ENCODE measurements around the gene HYKK.
"Not testable (repeated sequence)": the region's sequence is repeated elsewhere in the genome, so short reads cannot be mapped to it uniquely, and the experiment has no call there.

The HYKK gene

GRCh38 chr15:78506971-78507830, at the start of gene HYKK:
HYKK (plus strand) TSS chr15:78507577; CDS start chr15:78513089, 5,512 bp downstream.
- peak; percentile 55 for DNase-seq

GRCh38 chr15:78460737-78461136, 46.6 kb upstream of the HYKK start:
- DNase-seq, result no peak

DNA sequence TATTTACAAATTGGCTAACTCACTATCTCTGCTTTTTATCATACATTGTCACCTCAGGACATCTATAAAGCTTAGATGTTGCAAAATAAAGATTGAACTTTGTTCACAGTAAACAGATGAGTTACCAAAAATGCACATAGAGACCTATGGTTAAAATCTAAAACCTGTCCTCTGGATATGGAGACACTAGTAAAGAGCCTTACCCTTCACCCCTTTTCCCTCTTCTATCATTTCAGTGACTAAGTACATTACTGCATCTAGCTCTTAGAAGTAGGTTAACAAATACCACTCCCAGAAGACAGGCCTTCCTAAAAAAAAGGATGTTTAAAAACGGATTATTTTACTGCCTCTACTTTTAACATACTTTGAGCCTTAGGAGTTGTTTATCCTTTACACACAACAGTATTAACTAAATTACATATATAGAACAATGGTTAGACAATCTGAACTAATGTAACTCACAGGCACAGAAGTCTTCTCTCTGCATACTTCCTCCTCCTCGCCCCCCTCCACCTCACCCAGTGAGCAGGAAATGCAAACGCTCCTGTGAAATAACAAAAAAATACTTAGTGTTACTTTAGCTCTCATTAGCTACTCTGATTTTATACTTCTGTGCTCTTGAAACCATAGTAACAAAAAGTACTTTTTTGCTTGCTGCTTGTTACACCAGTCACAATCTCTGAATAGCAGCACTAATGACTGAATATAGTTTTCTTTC, 46.0 kb upstream of the HYKK start:
- DNase-seq, result no peak

GRCh38 chr15:78469031-78469430, 38.3 kb upstream of the HYKK start:
- no peak for DNase-seq

DNA sequence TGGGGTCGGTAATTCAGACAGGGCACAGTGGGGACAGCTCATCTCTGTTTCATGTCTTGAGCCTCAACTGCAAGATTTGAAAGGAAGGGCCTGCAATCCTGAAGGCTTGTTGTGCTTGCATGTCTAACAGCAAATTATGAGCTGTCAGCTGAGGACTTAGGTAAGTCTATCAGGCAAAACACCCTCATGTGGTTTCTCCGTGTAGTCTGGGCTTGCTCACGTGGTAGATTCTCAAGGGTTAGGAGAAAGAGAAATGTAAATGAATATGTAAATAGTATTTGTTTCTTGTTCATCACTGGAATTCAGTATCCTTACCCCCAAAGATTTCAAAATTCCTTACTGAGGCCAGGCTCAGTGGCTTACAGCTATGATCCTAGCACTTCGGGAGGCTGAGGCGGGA, 30.1 kb upstream of the HYKK start:
- no peak for DNase-seq

- no peak for DNase-seq
These were observed 27.7 kb upstream of the HYKK start for GRCh38 chr15:78479650-78480049.

GRCh38 chr15:78481917-78482316, 25.5 kb upstream of the HYKK start:
- DNase-seq, result no peak

- DNase-seq, result no peak
These were observed 14.5 kb upstream of the HYKK start for GRCh38 chr15:78492872-78493271.

- no peak for DNase-seq
These were observed 5.5 kb upstream of the HYKK start for GRCh38 chr15:78501857-78502256.

GRCh38 chr15:78502641-78503040, 4.7 kb upstream of the HYKK start:
- no peak for DNase-seq

- no peak for DNase-seq
These were observed 419 bp downstream of the HYKK start for GRCh38 chr15:78507831-78508160.

- DNase-seq, result no peak
These were observed 895 bp downstream of the HYKK start for GRCh38 chr15:78508272-78508671.

DNA sequence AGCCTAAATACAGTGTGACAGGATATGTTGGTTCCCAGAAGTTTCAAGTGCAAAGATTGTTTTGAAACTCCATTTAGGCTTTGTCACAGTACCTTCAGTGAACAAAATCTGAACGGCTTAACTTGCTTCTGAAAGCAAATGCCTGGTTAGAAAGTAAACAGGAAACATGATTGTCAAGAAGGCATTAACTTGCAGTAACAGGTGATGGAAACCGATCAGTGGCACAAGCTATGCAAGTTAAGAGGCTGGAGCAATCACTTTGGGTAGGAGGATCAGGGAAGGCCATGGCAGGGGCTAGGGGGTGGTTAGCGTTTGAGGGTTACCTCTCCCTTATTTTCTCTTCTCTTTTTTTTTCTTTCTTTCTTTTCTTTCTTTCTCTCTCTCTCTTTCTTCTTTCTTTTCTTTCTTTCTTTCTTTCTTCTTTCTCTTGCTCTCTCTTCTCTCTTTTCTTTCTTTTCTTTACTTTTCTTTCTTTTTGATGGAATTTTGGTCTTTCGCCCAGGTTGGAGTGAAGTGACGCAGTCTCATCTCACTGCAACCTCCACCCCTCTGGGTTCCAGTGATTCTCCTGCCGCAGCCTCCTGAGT, 2.4 kb downstream of the HYKK start:
- no peak for DNase-seq

DNA sequence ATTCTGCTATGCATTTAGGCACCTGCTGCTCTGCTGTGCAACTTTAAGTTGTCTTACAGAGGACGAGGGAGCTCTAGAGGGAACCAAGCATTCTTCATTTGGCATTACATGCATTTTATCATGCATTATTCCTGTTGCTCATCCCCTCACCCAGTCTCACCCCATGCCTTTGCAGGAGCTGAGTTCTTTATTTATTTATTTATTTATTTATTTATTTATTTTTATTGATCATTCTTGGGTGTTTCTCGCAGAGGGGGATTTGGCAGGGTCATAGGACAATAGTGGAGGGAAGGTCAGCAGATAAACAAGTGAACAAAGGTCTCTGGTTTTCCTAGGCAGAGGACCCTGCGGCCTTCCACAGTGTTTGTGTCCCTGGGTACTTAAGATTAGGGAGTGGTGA, 12.7 kb downstream of the HYKK start:
- DNase-seq, result not testable (repeated sequence)

DNA sequence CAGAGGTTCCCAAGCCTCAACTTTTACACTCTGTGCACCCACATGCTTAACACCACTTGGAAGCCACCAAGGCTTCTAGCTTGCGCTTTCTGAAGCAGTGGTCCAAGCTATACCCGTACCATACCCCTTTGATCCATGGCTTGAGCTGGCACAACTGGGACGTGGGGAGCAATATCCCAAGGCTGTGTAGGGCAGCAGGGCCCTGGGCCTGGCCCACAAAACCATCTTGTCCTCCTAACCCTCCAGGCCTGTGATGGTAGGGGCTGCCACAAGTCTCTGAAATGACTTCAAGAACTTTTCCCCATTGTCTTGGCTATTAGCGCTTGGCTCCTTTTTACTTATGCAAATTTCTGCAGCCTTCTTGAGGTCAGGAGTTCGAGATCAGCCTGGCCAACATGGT, 16.9 kb downstream of the HYKK start:
- DNase-seq, result no peak

DNA sequence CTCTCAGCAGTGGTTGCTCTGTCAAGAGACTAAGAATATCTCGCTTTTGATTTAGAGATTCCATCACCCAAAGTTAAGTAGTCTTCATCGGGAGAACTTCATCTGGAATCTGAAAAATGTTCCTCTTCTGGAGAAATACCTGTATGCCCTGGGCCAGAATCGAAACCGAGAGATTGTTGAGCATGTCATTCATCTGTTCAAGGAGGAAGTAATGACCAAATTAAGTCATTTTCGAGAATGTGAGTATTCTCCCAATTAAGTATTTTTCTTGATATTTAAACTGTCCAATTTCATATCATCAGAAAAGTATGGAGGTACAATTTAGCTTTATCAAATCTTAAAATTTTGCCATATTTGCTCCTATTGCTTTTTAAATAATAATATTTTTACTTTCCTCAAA, 19.9 kb downstream of the HYKK start:
- DNase-seq, result no peak

- DNase-seq, result no peak
These were observed 26.0 kb downstream of the HYKK start for GRCh38 chr15:78533331-78533730.

GRCh38 chr15:78536134-78536533, 28.8 kb downstream of the HYKK start:
- DNase-seq, result no peak

GRCh38 chr15:78537266-78537905, 30.0 kb downstream of the HYKK start:
- no peak for DNase-seq

DNA sequence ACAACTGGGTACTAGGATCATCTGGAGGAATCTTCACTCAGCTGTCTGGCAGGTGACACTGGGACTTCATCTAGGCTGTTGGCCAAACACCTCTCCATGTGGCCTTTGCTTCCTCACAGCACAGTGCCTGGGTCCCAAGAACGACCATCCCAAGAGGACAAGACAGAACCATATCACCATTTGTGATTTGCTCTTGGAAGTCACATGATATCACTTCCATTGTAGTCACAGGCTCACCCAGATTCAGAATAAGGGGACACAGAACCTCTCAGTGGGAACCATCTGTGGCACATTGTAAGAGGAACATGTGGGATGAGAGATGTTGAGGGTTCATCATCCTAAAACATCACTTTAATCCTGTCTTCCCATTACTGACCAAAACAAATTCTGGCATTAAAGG, 31.0 kb downstream of the HYKK start:
- DNase-seq, result no peak

DNA sequence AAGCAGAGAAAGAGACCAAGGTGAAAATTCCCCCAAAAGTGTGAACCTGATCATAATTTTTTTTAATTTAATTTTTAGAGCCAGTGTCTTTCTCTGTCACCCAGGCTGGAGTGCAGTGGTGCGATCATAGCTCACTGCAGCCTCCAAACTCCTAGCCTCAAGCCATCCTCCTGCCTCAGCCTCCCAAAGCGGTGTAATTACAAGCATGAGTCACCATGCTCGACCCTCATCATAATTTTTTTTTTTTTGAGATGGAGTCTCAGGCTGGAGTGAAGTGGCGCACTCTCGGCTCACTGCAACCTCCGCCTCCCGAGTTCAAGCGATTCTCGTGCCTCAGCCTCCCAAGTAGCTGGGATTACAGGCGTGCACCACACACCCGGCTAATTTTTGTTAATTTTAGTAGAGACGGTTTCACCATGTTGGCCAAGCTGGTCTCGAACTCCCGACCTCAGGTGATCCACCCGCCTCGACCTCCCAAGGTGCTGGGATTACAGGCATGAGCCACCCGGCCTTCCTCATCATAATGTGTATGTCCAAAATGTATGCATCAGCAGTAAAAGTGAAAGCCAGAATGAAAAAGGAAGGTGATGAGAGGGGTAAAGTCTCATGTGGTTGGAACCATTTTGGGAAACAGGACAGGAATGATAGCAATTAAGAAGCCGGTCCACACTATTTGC, 32.2 kb downstream of the HYKK start:
- DNase-seq, result not testable (repeated sequence)

DNA sequence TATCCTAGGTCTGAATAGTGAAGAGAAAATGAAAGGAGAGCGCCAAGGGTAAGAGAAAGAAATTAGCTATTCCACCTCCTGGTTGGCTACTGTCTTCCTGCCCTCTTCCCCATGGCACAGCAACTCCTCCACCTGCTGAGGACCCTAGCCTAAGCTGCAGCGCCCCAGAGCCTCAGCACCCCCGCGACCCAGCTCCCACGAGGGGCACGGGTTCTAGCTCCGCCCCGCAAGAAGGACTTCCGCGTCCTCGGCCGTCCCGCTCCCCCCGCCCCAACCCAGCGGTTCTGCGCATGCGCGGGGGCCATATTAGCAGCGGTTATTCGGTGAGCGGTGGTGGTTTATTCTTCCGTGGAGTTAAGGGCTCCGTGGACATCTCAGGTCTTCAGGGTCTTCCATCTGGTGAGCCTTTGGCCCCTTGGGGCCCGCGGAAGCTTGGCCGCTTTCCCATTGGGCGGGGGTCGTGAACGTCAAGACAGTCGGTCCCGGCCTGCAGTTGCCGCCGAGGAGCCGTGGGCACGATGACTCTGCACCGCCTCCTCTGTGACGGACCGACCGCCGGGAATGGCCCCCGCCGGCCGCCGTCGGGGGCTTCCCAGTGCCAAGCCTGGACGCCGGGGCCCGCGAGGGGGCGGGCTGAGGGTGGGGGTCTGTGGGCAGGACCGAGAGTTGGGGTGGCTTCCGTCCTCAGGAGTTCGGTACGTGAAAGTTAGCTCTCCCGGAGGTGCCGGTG, 32.9 kb downstream of the HYKK start, which contains the start of gene PSMA4:
PSMA4 (plus strand) TSS at position 304 of the 730 bp plus-strand sequence. CDS start 1,484 bp downstream, outside the sequence.
- DNase-seq, result peak; percentile 91

Measured in activated effector memory CD4-positive, alpha-beta T cell treated with Interleukin-2 at 50 U/mL for 16 hours (primary cell).